Skin of body (tissue), 2 donors: ENCODE data around the gene TMEM79. TPM values are rescaled to one million over a fixed set of nuclear protein-coding genes. Genes with fewer than 3 reads are reported as not detected.
A peak's percentile ranks its signal among the peaks of the same experiment; 100 is the strongest.

Experiments
- DNase-seq: peaks from one replicate; lab custom pipeline; 2025; lab: John Stamatoyannopoulos, UW
- total RNA-seq: library from RNA; depleted of rRNA; stranded (reverse); fragments of >200 nt; gene quantifications from one replicate; pipeline ENCODE4 v1.2.3, GENCODE V29; 2014

The TMEM79 gene
- total RNA-seq, 1 donor from 2014 or later, result 14.6 TPM

GRCh38 chr1:156262461-156263287, 21.5 kb upstream of the TMEM79 start:
- DNase-seq, result no peak

- no peak for DNase-seq
These were observed 20.9 kb upstream of the TMEM79 start for GRCh38 chr1:156263288-156263655.

- DNase-seq, result no peak
These were observed 18.1 kb upstream of the TMEM79 start for GRCh38 chr1:156266051-156266450.

GRCh38 chr1:156268336-156268735, 15.8 kb upstream of the TMEM79 start:
- DNase-seq, result no peak

GRCh38 chr1:156270314-156270713, 13.8 kb upstream of the TMEM79 start:
- no peak for DNase-seq

GRCh38 chr1:156276532-156276931, 7.6 kb upstream of the TMEM79 start:
- DNase-seq, result no peak

- DNase-seq, result no peak
These were observed 7.2 kb upstream of the TMEM79 start for GRCh38 chr1:156276966-156277381.

GRCh38 chr1:156279837-156280236, 4.3 kb upstream of the TMEM79 start:
- DNase-seq, result no peak

GRCh38 chr1:156281281-156281680, 2.8 kb upstream of the TMEM79 start:
- no peak for DNase-seq

GRCh38 chr1:156281693-156282478, 2.2 kb upstream of the TMEM79 start:
- no peak for DNase-seq

- peak; percentile 98 for DNase-seq
These were observed 1.5 kb upstream of the TMEM79 start, which contains the start of gene SMG5 for GRCh38 chr1:156282479-156283222. SMG5 (minus strand) TSS chr1:156282825; CDS start chr1:156282680, 145 bp downstream.

GRCh38 chr1:156283521-156283920, 604 bp upstream of the TMEM79 start:
- DNase-seq, result no peak

GRCh38 chr1:156284757-156285156, 632 bp downstream of the TMEM79 start:
- no peak for DNase-seq

GRCh38 chr1:156285437-156285836, 1.3 kb downstream of the TMEM79 start:
- no peak for DNase-seq

- DNase-seq, result no peak
These were observed 1.9 kb downstream of the TMEM79 start for GRCh38 chr1:156286061-156286460.

- DNase-seq, result no peak
These were observed 5.7 kb downstream of the TMEM79 start for GRCh38 chr1:156289857-156290256.

GRCh38 chr1:156291226-156292061, 7.3 kb downstream of the TMEM79 start:
- DNase-seq, result peak; percentile 59

GRCh38 chr1:156293098-156293434, 8.9 kb downstream of the TMEM79 start:
- no peak for DNase-seq

GRCh38 chr1:156293895-156294294, 9.8 kb downstream of the TMEM79 start:
- no peak for DNase-seq

- peak; percentile 70 for DNase-seq
These were observed 11.3 kb downstream of the TMEM79 start, which contains the start of gene GLMP for GRCh38 chr1:156295391-156295947. GLMP (minus strand) TSS chr1:156295679; CDS start chr1:156295645, 34 bp downstream.
